Epithelial cell of proximal tubule (primary cell): ENCODE data around the gene SPRTN. TPM values are rescaled to one million over a fixed set of nuclear protein-coding genes. Genes with fewer than 3 reads are reported as not detected.

Source experiments
- DNase-seq: peaks from one replicate; pipeline ENCODE4 v3.0.0-alpha.2; 2011; ENCODE audit warnings: low read depth
- H3K4me3 ChIP-seq: 2 replicates; pipeline ENCODE4 v1.5.1; 2011; ENCODE audit warnings: low read depth, mild to moderate bottlenecking, low read length
- total RNA-seq: library from RNA; depleted of rRNA; stranded (reverse); fragments of >200 nt; gene quantifications from 2 replicates; pipeline ENCODE4 v1.2.3, GENCODE V29; 2015
- TF ChIP-seq, protein P1 (sequence below): conservative IDR thresholded peaks from 2 replicates; pipeline ENCODE4 v1.5.1; 2012; ENCODE audit warnings: low read depth, mild to moderate bottlenecking, low read length

SPRTN gene
- total RNA-seq, 1 donor from 2014 or later: 21.5 TPM

DNA sequence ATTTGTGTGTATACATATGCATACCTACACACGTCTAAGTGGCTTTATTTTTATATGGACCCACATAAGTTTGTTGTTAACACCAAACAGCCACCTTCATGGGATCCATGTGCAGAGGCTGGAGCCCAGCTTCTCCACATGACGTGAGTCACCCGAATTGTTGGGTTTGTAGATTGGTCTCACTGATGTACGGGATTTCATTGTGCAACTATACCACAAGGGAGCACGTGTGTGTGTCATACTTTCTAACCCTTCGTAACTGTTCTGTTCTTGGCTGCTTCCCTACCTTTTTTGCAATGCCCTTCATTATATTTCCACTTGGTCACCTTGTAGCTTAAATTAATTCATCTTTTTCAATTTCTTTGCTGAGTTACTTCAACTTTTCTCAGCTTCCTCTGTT lies 21.0 kb downstream of the SPRTN start:
- TF ChIP-seq, protein P1, sequence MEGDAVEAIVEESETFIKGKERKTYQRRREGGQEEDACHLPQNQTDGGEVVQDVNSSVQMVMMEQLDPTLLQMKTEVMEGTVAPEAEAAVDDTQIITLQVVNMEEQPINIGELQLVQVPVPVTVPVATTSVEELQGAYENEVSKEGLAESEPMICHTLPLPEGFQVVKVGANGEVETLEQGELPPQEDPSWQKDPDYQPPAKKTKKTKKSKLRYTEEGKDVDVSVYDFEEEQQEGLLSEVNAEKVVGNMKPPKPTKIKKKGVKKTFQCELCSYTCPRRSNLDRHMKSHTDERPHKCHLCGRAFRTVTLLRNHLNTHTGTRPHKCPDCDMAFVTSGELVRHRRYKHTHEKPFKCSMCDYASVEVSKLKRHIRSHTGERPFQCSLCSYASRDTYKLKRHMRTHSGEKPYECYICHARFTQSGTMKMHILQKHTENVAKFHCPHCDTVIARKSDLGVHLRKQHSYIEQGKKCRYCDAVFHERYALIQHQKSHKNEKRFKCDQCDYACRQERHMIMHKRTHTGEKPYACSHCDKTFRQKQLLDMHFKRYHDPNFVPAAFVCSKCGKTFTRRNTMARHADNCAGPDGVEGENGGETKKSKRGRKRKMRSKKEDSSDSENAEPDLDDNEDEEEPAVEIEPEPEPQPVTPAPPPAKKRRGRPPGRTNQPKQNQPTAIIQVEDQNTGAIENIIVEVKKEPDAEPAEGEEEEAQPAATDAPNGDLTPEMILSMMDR: no peak
- DNase-seq: no peak
- no peak overlapping the region for H3K4me3 ChIP-seq

DNA sequence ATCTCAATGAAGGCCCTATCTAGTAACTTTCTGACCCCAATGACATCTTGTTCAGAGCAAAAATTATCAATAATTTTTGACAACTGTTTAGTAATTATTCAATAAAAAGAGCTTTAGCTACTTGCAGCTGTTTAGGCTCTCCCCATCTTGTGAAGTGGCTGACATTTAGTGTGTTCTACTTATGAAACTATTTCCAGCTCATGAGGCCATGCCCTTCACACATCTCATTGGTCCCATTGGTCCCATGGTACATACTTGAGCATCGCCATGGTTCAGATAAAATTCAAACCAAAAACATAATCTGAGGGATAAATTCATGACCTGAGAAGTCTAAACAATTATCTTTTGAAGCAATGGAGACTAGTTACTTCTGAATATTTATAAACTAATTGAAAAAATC lies 24.2 kb downstream of the SPRTN start:
- TF ChIP-seq, protein P1: no peak
- H3K4me3 ChIP-seq: no peak overlapping the region
- DNase-seq: no peak

DNA sequence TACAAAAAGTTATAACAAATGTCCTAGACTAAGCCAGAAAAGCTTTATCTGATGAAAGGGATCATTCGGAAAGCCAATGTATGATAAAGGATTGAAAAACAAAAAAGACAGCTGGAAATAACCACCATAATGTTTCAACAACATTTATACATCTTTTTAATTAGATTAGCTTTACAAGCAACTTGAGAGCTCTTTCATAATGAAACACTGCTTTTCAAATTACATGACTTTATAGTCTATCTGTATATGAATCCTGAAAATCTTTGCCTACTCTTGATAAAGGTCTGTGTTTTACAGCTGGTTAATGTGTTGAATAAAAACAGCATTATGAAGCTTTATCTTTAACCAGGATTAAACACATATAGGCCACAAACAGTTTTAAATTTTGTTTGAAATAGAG lies 25.5 kb downstream of the SPRTN start:
- DNase-seq: no peak
- TF ChIP-seq, protein P1: no peak

DNA sequence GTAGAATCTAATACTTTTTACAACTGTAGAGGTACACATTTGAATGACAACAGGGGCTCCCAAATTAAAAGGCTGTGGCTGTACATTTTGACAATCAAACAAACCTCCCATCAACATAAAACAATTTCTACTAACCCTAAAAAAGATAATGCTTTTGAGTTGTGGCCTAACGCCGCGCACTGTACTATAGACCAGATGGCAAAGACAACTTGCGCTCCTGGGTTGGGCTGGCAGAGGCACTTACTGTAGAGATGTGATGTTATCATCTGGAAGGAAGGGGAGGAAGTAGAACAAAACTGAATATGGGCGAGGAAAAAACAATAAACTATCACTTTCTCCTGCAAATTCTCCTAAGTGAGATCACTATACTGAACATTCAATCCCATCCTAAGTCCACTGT lies 26.1 kb downstream of the SPRTN start:
- TF ChIP-seq, protein P1: no peak
- no peak for DNase-seq
- no peak overlapping the region for H3K4me3 ChIP-seq

More for the DNA sequence above, 25.5 kb downstream of the SPRTN start:
- H3K4me3 ChIP-seq: no peak overlapping the region

DNA sequence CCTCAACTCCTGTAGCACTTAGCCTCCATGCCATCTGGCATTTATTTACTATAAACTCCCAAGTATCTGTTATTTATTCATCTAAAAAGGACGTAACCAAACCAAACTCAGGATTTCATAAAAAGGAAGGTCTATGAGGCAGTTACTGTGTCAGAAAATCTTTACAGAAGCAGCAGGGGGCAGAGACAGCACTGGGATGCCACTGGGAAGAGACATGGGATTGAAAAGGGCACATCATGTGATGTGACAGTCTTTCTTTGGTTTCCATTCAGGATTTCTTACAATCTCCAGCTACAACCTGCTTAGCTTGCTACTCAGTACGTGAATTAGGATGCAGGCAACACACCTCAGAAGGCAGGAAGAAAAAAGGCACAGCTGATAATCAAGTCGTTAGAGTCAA lies 31.2 kb downstream of the SPRTN start:
- DNase-seq: no peak
- no peak overlapping the region for H3K4me3 ChIP-seq
- TF ChIP-seq, protein P1: peak; percentile 38

DNA sequence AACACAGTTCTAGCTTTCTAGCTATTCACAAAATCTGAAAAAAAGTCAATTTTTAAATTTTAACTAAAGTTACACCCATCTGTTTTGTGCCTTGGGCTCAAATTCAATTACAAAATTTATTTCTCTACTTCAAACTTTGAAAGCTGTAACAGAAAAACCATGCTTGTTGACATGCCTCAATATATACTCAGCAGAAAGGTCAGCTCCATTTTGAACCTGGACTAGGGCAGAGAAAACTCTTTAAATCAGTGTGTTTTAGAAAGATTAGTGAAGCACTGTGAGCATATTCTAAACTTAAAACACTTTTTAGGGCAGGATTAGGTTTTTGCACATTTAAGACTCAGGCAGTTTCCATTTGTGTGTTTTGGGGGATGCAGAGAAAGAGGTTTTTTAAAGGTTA lies 34.4 kb downstream of the SPRTN start:
- DNase-seq: no peak
- TF ChIP-seq, protein P1: no peak
- H3K4me3 ChIP-seq: no peak overlapping the region

DNA sequence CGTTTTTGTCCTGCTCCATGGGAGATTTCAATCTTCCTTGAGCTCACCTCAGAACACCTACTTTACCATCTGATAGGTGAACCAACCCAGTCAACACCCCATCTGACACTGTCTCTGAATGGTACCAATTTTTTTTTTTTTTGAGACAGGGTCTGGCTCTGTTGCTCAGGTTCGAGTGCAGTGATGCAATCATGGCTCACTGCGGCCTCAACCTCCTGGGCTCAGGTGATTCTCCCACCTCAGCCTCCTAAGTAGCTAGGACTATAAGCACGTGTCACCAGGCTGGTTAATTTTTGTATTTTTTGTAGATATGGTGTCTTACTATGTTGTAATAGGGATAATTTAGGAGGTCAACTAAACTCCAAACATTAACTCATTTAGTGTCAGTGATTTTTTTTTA lies 36.3 kb downstream of the SPRTN start:
- DNase-seq: no peak
- H3K4me3 ChIP-seq: no peak overlapping the region
- TF ChIP-seq, protein P1: no peak
